ENCODE results near the gene DUSP10. TPM values are rescaled to one million over a fixed set of nuclear protein-coding genes. Genes with fewer than 3 reads are reported as not detected.

DUSP10 gene
- total RNA-seq, 2 donors from 2014 or later = 5.4 to 12.2 TPM

DNA sequence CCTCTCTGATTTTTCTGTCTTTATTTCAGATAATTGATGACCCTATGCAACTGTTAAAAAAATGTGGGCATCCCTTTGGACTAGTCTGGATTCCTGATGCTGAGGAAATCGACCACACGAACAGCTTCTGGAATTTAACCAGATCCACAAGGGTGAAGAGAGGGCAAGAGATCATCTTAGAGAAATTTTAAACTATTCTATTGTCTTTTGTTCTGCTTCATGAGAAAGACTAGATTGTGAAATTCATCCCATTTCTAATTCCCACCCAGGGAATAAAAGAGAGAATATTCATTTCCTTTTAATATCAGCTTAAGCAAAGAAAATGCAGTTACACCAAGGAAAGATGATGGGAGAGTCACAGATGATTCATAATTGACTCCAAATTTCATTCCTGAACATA lies 71.8 kb downstream of the DUSP10 start:
- DNase-seq (no peak), ATAC-seq (no peak)
- no peaks in the 10 kb centered on the region for H3K36me3 ChIP-seq (replicated peaks in 1 of 2; ENCODE audit: insufficient read depth in 1 of 2, low read depth in 2 of 2)
- peaks cover 10% of the 10 kb centered on the region for H3K4me1 ChIP-seq
- H3K27me3 ChIP-seq = no peaks in the 10 kb centered on the region
- no peak overlapping the region for H3K27ac ChIP-seq
- intact Hi-C loops (cut with DNase I) = no loop called here
- no peak for TF ChIP-seq CTCF (IDR thresholded peaks at IDR 0.05)
- no peak for TF ChIP-seq POLR2A (IDR thresholded peaks at IDR 0.05)
- no peak overlapping the region for H3K4me3 ChIP-seq
- no peaks in the 10 kb centered on the region for H3K9me3 ChIP-seq
- 52 to 73% methylated on average over 2 of the region's 2 CpGs for WGBS, 2 donors

DNA sequence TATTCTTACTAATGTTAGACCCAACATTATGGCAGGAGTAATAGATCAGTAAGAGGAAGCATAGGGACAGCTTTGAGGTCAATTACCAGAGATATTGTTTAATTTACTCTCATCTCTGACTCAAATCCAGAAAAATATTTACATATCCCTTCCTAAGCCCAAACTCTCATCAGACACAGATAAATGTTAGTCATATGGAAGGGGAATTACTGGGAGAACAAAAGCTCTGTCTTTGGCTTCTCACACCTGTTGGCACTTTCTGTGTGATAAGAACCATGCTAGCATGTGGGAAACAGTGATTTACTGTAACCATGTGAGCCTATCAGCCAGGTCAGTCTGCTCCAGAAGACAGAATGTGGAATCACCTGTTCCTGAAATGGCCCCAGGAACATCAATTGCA lies 72.4 kb downstream of the DUSP10 start:
- no peak for TF ChIP-seq POLR2A (IDR thresholded peaks at IDR 0.05)
- TF ChIP-seq CTCF (IDR thresholded peaks at IDR 0.05) = no peak
- H3K4me1 ChIP-seq = peaks cover 10% of the 10 kb centered on the region
- no peaks in the 10 kb centered on the region for H3K9me3 ChIP-seq
- no peak overlapping the region for H3K4me3 ChIP-seq
- H3K27ac ChIP-seq = no peak overlapping the region
- H3K36me3 ChIP-seq (replicated peaks in 1 of 2; ENCODE audit: insufficient read depth in 1 of 2, low read depth in 2 of 2) = no peaks in the 10 kb centered on the region
- intact Hi-C loops (cut with DNase I) = no loop called here
- no peak for DNase-seq
- ATAC-seq = no peak
- no peaks in the 10 kb centered on the region for H3K27me3 ChIP-seq

- H3K27ac ChIP-seq = no peak overlapping the region
- TF ChIP-seq POLR2A (IDR thresholded peaks at IDR 0.05) = no peak
- no peak for TF ChIP-seq CTCF (IDR thresholded peaks at IDR 0.05)
- intact Hi-C loops (cut with DNase I) = no loop called here
- peak; percentile 81 for ATAC-seq
- H3K4me3 ChIP-seq = no peak overlapping the region
- H3K9me3 ChIP-seq = no peaks in the 10 kb centered on the region
- WGBS, 2 donors = 89 to 92% methylated on average over 3 of the region's 3 CpGs
- DNase-seq = peak in 1 of 4 donors; percentile 21
- H3K27me3 ChIP-seq = no peaks in the 10 kb centered on the region
- H3K36me3 ChIP-seq (replicated peaks in 1 of 2; ENCODE audit: insufficient read depth in 1 of 2, low read depth in 2 of 2) = no peaks in the 10 kb centered on the region
- peaks cover 10% of the 10 kb centered on the region for H3K4me1 ChIP-seq
Observed at GRCh38 chr1:221667504-221667903, 74.4 kb downstream of the DUSP10 start.

DNA sequence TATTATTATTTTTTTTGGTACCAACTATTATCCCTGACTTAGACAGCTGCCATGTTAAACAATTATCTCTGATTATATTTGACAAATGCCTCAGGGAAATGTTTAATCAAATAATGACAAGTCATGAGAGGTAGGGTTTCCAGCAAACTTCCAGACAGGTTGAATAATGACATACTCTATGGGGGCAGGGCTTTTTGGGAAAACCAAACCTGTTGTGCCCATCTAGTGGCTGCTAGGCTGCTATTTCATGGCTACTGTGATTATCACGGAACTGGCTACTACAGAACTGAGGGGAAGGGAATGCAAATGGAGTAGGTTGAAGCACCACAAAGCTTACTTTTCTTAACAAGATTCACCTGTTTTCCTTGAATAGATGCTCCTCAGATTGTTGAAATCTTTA lies 77.6 kb downstream of the DUSP10 start:
- Histone ChIP-seq H3K27ac (no peak overlapping the region), H3K36me3 (replicated peaks in 1 of 2; ENCODE audit: insufficient read depth in 1 of 2, low read depth in 2 of 2) (no peaks in the 10 kb centered on the region), H3K9me3 (no peaks in the 10 kb centered on the region), H3K27me3 (no peaks in the 10 kb centered on the region), H3K4me1 (peaks cover 10% of the 10 kb centered on the region), H3K4me3 (no peak overlapping the region)
- TF ChIP-seq POLR2A (IDR thresholded peaks at IDR 0.05) (no peak), CTCF (IDR thresholded peaks at IDR 0.05) (peak in 1 of 7 experiments; percentile 6)
- ATAC-seq = no peak
- intact Hi-C loops (cut with DNase I) = no loop called here
- WGBS, 2 donors = 21 to 22% methylated on average over 1 of the region's 1 CpG
- no peak for DNase-seq

GRCh38 chr1:221663321-221663720 lies 78.6 kb downstream of the DUSP10 start:
- Histone ChIP-seq H3K36me3 (replicated peaks in 1 of 2; ENCODE audit: insufficient read depth in 1 of 2, low read depth in 2 of 2) (no peaks in the 10 kb centered on the region), H3K4me3 (no peak overlapping the region), H3K4me1 (peaks cover 10% of the 10 kb centered on the region), H3K27ac (no peak overlapping the region), H3K27me3 (no peaks in the 10 kb centered on the region), H3K9me3 (no peaks in the 10 kb centered on the region)
- intact Hi-C loops (cut with DNase I) = no loop called here
- no peak for DNase-seq
- no peak for ATAC-seq
- no peak for TF ChIP-seq CTCF (IDR thresholded peaks at IDR 0.05)
- no peak for TF ChIP-seq POLR2A (IDR thresholded peaks at IDR 0.05)

All from body of pancreas (tissue), 4 donors.